ENCODE results near the gene PCSK7.
"Not testable (repeated sequence)": the region's sequence is repeated elsewhere in the genome, so short reads cannot be mapped to it uniquely, and the experiment has no call there.

Gene PCSK7

GRCh38 chr11:117198613-117199012 lies 33.3 kb downstream of the PCSK7 start:
- no peak for DNase-seq (ENCODE audit: low read depth)

- DNase-seq (ENCODE audit: low read depth) = no peak
Measured at GRCh38 chr11:117197516-117198456, 34.1 kb downstream of the PCSK7 start.

- no peak for DNase-seq (ENCODE audit: low read depth)
Measured at GRCh38 chr11:117197006-117197405, 34.9 kb downstream of the PCSK7 start.

- no peak for DNase-seq (ENCODE audit: low read depth)
Measured at GRCh38 chr11:117195761-117196160, 36.1 kb downstream of the PCSK7 start.

GRCh38 chr11:117195258-117195657 lies 36.6 kb downstream of the PCSK7 start:
- no peak for DNase-seq (ENCODE audit: low read depth)

- no peak for DNase-seq (ENCODE audit: low read depth)
Measured at GRCh38 chr11:117194267-117194666, 37.6 kb downstream of the PCSK7 start.

GRCh38 chr11:117193130-117194020 lies 38.5 kb downstream of the PCSK7 start:
- no peak for DNase-seq (ENCODE audit: low read depth)

GRCh38 chr11:117192401-117192875 lies 39.4 kb downstream of the PCSK7 start:
- DNase-seq (ENCODE audit: low read depth) = no peak

GRCh38 chr11:117191680-117192400 lies 40.0 kb downstream of the PCSK7 start:
- DNase-seq (ENCODE audit: low read depth) = no peak

- no peak for DNase-seq (ENCODE audit: low read depth)
Measured at GRCh38 chr11:117189941-117190544, 41.8 kb downstream of the PCSK7 start.

GRCh38 chr11:117189191-117189940 lies 42.5 kb downstream of the PCSK7 start:
- no peak for DNase-seq (ENCODE audit: low read depth)

- no peak for DNase-seq (ENCODE audit: low read depth)
Measured at GRCh38 chr11:117188620-117189081, 43.2 kb downstream of the PCSK7 start.

- DNase-seq (ENCODE audit: low read depth) = no peak
Measured at GRCh38 chr11:117187799-117188481, 43.9 kb downstream of the PCSK7 start.

GRCh38 chr11:117187428-117187798 lies 44.5 kb downstream of the PCSK7 start:
- no peak for DNase-seq (ENCODE audit: low read depth)

- no peak for DNase-seq (ENCODE audit: low read depth)
Measured at GRCh38 chr11:117187007-117187406, 44.9 kb downstream of the PCSK7 start.

- no peak for DNase-seq (ENCODE audit: low read depth)
Measured at GRCh38 chr11:117186431-117186761, 45.5 kb downstream of the PCSK7 start.

GRCh38 chr11:117185736-117186430 lies 46.0 kb downstream of the PCSK7 start:
- no peak for DNase-seq (ENCODE audit: low read depth)

GRCh38 chr11:117183724-117184349 lies 48.0 kb downstream of the PCSK7 start:
- DNase-seq (ENCODE audit: low read depth) = no peak

GRCh38 chr11:117183178-117183577 lies 48.7 kb downstream of the PCSK7 start:
- not testable (repeated sequence) for DNase-seq (ENCODE audit: low read depth)

Measured in ELR (cell line).